ENCODE results near the gene NDUFAB1. TPM values are rescaled to one million over a fixed set of nuclear protein-coding genes. Genes with fewer than 3 reads are reported as not detected.

Gene NDUFAB1
- total RNA-seq = 100 to 1,000 TPM in 1 of 2 donors, 10 to 100 TPM in 1; 82.3 to 129 TPM

DNA sequence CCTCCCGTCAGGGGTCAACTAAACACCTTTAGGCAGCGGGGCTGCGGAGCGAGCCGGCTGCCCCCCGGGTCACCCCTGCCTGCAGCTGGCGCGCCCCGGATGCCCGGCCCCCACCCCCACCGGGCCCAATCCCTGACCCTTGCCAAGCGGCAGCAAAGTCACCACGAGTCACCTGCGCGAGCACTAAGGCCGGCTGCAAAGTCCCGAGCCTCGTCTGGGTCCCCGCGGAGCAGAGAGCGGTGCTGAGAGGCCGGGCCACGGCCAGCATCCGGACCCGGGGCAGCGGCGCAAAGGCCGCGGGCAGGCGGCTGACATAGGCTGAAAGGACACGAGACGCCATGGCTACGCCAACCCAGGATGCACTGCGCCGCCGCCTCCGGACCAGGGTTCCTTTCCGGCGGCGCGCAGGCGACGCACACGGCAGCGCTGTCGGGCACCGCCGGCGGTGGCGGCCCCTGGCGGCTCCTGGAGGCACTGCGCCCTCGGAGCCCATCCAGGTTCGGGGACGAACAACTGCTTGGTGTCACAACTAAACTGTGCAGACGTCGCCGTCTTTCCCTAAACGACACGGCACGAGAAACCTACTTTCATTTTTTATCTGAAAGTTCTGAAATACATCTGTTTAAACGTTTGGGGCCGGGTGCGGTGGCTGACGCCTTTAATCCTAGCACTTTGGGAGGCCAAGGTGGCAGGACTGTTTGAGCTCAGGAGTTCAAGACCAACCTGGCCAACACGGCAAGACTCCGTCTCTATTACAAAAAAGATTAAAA is at the start of gene NDUFAB1:
NDUFAB1 (minus strand) TSS at position 366 of the 770 bp plus-strand sequence; CDS start at position 340, 26 bp downstream.
- intact Hi-C loops (cut with DNase I) = no loop called here
- 7% methylated on average over 24 of the region's 67 CpGs for WGBS
- Histone ChIP-seq H3K4me1 (replicated peaks) (peaks cover 5% of the 10 kb centered on the region), H3K27me3 (replicated peaks; ENCODE audit: insufficient read depth) (no peaks in the 10 kb centered on the region), H3K4me3 (peak within 1 kb of the TSS; percentile 81 to 97), H3K27ac (peak within 1 kb of the TSS; percentile 67 to 77), H3K9me3 (no peaks in the 10 kb centered on the region), H3K36me3 (no peaks in the 10 kb centered on the region)
- peak; percentile 88 for DNase-seq (ENCODE audit: low spot score)
- TF ChIP-seq, protein P1, sequence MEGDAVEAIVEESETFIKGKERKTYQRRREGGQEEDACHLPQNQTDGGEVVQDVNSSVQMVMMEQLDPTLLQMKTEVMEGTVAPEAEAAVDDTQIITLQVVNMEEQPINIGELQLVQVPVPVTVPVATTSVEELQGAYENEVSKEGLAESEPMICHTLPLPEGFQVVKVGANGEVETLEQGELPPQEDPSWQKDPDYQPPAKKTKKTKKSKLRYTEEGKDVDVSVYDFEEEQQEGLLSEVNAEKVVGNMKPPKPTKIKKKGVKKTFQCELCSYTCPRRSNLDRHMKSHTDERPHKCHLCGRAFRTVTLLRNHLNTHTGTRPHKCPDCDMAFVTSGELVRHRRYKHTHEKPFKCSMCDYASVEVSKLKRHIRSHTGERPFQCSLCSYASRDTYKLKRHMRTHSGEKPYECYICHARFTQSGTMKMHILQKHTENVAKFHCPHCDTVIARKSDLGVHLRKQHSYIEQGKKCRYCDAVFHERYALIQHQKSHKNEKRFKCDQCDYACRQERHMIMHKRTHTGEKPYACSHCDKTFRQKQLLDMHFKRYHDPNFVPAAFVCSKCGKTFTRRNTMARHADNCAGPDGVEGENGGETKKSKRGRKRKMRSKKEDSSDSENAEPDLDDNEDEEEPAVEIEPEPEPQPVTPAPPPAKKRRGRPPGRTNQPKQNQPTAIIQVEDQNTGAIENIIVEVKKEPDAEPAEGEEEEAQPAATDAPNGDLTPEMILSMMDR (IDR thresholded peaks at IDR 0.05) = peak; percentile 99 to 100 (median 100)
- no peak for TF ChIP-seq POLR2A (IDR thresholded peaks at IDR 0.05)
- peak; percentile 84 for TF ChIP-seq POLR2AphosphoS5 (IDR thresholded peaks at IDR 0.05)

DNA sequence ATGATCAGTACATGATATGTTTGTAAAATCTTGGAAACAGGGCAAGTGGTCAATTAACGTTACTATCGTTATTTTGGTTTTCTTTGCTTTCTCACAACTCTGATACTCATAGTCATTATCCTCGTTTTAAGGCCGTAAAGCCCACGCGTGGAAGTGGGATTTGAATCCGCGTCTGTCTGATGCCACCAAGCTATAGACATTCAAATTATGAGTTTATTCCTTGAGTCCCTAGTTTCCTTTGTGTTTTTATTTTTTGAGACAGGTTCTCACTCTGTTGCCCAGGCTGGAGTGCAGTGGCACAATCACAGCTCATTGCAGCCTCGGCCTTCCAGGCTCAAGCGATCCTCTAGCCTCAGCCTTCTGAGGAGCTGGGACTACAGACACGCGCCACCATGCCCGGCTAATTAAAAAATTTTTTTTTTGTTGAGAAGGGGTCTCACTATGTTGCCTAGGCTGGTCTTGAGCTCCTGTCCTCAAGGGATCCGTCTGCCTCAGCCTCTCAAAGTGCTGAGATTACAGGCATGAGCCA is 46.2 kb upstream of the NDUFAB1 start:
- Histone ChIP-seq H3K36me3 (no peaks in the 10 kb centered on the region), H3K4me1 (replicated peaks) (peaks cover 9% of the 10 kb centered on the region), H3K4me3 (peak overlapping the region; percentile 69 to 94), H3K27me3 (replicated peaks; ENCODE audit: insufficient read depth) (no peaks in the 10 kb centered on the region), H3K9me3 (no peaks in the 10 kb centered on the region), H3K27ac (no peak overlapping the region)
- intact Hi-C loops (cut with DNase I) = no loop called here
- DNase-seq (ENCODE audit: low spot score) = no peak
- TF ChIP-seq POLR2AphosphoS5 (IDR thresholded peaks at IDR 0.05) (no peak), POLR2A (IDR thresholded peaks at IDR 0.05) (no peak)
- TF ChIP-seq, protein P1 (IDR thresholded peaks at IDR 0.05) = no peak
- 73% methylated on average over 14 of the region's 14 CpGs for WGBS

DNA sequence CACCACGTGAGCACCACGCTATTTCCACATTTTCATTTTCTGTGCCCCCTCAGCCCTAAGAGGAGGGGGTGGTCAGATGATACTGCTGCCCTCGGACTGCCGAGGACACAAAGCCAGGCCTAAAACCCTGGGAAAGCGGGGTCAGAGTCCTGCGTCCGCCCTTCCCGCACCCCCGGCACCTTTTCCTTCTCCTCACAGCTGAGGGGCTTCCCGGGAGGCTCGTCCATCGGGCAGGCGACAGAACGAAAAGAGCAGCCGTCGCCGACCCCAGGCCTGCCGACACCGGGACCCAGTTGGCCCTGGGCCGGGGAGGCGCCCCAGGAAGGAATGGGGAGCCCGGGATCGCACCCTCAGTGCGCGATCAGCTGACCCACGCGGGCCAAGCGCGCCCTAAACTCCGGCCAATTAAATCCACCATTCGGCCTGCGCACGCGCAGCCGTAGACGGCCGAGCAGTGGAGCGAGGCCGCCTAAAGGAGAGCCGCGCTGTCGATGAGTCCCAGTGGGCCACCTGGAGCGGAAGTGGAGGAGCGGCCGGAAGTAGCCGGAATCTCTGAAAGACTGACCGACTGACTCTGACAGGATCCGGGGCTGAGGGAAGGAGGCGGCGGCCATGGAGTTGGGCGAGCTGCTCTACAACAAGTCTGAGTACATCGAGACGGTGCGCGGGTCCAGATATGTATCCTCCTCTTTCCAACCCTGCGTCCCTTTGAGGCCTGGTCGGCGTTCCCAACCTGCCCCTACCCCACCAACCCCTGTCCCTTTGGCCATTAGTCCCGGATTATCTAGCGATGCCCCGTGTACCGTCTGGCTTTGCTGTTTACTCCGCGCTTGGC is 45.0 kb upstream of the NDUFAB1 start, which contains the start of the genes DCTN5 and PALB2:
DCTN5 (plus strand) TSS at position 536 of the 835 bp plus-strand sequence; CDS start at position 613, 77 bp downstream.
PALB2 (minus strand) TSS at position 380 of the 835 bp plus-strand sequence; CDS start at position 227, 153 bp downstream.
- DNase-seq (ENCODE audit: low spot score) = peak; percentile 91
- Histone ChIP-seq H3K27ac (peak within 1 kb of the TSS; percentile 67 to 76), H3K4me1 (replicated peaks) (peaks cover 9% of the 10 kb centered on the region), H3K4me3 (peak within 1 kb of the TSS; percentile 69 to 94), H3K27me3 (replicated peaks; ENCODE audit: insufficient read depth) (no peaks in the 10 kb centered on the region), H3K36me3 (no peaks in the 10 kb centered on the region), H3K9me3 (no peaks in the 10 kb centered on the region)
- intact Hi-C loops (cut with DNase I) = no loop called here
- WGBS = 1% methylated on average over 63 of the region's 64 CpGs
- TF ChIP-seq POLR2A (IDR thresholded peaks at IDR 0.05) = peak; percentile 49
- TF ChIP-seq POLR2AphosphoS5 (IDR thresholded peaks at IDR 0.05) = peak; percentile 97
- TF ChIP-seq, protein P1 (IDR thresholded peaks at IDR 0.05) = peak in 1 of 4 experiments; percentile 24

DNA sequence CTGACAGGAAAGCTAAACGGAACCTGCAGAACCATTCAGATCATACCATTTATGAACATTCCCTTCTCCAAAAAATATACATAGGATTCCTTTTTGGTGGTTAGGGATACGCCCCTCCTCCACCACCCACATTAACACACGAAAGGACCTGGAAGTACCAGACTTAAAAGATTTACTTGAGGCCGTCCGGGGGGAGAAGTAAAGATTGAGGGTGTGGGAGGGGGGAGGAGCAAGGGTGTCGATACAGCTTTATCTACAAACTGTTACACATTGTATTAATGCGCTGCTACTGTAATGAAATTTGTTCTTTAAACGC is 44.5 kb upstream of the NDUFAB1 start:
- Histone ChIP-seq H3K27ac (peak overlapping the region in 1 of 2 donors; percentile 67), H3K9me3 (no peaks in the 10 kb centered on the region), H3K36me3 (no peaks in the 10 kb centered on the region), H3K27me3 (replicated peaks; ENCODE audit: insufficient read depth) (no peaks in the 10 kb centered on the region), H3K4me3 (peak overlapping the region; percentile 69 to 94), H3K4me1 (replicated peaks) (peaks cover 9% of the 10 kb centered on the region)
- TF ChIP-seq POLR2A (IDR thresholded peaks at IDR 0.05) = no peak
- TF ChIP-seq, protein P1 (IDR thresholded peaks at IDR 0.05) = no peak
- no peak for TF ChIP-seq POLR2AphosphoS5 (IDR thresholded peaks at IDR 0.05)
- intact Hi-C loops (cut with DNase I) = no loop called here
- 2% methylated on average over 8 of the region's 8 CpGs for WGBS
- no peak for DNase-seq (ENCODE audit: low spot score)
